Stimulated activated CD8-positive, alpha-beta memory T cell treated with anti-CD3 and anti-CD28 coated beads, Interleukin-12 subunit alpha, Interleukin-12 subunit beta, amount 100 ng/mL, for 24 hours (primary cell): Measurements from ENCODE around the gene C2orf42.
"Not testable (repeated sequence)": the region's sequence is repeated elsewhere in the genome, so short reads cannot be mapped to it uniquely, and the experiment has no call there.

Experiments
- DNase-seq: peaks from one replicate; pipeline ENCODE4 v3.0.0-alpha.2; 2020; ENCODE audit errors: extremely low read depth

Gene C2orf42

DNA sequence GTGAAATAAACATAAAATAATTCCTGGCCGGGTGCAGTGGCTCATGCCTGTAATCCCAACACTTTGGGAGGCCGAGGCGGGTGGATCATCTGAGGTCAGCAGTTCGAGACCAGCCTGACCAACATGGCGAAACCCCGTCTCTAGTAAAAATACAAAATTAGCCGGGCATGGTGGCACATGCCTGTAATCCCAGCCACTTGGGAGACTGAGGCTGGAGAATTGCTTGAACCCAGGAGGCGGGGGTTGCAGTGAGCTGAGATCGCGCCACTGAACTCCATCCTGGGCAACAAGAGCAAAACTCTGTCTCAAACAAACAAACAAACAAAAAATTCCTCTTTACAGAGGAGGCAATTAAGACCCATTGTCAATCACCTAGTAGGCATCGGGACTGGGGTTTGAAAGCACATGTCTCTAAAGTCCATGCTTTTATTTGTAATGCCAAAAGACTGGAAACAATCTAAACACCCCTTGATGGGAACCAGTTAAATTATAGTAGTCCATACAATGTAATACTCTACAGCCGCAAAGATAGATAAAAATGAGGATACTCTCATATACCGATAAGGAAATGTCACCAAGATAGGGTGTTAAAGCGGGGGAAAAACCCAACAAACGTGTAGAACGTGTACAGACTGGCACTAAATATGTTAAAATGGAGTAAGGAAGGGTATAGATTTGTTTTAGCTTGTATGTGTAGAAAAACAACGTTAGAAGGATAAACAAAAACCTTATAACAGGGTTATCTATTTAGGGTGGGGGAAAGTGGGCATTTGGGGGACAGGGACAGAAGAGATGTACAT is 59.3 kb downstream of the C2orf42 start:
- DNase-seq, result not testable (repeated sequence)

DNA sequence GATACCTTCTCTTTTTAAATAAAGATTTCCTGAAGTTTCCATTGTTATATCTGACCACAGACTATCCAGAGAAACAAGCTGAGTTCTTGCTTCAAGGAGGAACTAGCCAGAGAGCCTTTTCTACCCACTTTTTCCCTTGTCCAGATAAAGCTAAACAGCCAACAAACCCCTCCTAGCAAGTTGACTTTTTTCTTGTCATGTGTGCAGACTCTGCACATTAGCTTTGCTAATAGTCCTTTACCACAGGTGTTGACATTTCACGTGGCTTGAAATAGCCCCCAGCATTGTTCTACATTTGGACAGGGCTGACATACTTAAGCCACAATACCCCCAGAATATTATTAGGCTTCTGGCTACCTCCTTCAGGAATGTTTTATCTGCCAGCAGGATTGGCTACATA is 62.8 kb downstream of the C2orf42 start:
- no peak for DNase-seq

DNA sequence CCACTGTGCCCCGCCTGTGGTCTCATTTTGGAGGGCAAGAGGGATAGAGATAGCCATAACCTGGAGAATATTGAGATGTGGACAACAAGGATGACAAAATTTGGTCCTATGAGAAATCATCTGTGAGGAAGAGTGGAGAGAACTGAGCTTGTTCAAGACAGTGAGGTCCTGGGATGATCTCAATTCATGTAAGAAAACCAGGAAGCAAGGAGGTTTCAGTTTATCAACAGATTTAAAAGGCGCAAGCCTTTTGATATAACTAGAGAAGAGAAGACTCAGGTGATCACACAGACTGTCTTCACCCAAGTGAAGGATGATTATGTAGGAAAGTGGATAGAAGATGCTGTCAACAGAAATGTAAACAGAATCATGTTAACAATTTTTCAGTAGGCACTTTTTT is 64.4 kb downstream of the C2orf42 start:
- DNase-seq, result no peak

DNA sequence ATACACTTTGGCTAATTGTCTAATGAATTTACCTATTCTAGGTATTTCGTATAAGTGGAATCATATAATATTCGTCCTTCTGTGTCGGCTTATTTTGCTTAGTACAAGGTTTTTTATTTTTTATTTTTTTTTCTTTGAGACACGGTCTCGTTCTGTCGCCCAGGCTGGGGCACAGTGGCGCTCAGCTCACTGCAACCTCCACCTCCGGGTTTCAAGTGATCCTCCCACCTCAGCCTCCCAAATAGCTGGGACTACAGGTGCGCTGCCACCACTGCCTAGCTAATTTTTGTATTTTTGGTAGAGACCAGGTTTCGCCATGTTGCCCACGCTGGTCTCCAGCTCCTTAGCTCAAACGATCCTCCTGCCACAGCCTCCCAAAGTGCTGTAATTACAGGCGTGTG is 65.3 kb downstream of the C2orf42 start:
- no peak for DNase-seq

DNA sequence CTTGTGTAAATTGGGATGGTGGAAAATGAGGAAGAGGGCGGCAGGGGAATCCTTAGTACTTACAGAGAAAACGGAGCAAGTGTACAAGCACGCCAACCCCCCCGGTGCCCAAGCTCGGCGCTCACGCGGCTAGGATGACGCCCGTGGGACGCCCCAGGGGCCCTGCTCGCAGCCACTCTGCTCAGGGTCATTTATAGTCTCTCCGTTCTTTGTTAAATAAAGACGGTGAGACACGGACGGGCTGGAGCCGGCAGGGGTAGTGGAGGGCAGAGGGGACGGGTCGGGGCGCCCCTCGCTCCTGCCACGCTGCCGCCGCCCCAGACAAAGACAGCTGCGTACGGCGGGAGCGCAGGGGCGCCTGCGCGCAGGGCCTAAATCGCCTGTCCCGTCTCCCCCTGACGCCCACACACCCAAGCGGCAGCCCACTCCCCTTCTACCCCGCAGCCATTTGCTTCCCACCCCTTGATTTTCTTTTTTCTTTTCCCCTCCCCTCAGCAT is 65.8 kb downstream of the C2orf42 start:
- DNase-seq, result no peak

DNA sequence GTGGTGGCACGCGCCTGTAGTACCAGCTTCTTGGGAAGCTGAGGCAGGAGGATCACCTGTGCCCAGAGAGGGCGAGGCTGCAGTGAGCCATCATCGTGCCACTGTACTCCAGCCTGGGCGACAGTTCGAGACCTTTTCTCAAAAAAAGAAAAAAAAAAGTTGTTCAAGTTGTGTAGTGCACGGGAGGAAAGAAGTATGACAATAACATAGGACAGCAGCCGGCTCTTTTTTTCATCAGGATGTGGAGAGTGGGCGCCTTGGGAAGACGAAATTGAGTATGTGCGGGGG is 67.0 kb downstream of the C2orf42 start:
- DNase-seq, result no peak

DNA sequence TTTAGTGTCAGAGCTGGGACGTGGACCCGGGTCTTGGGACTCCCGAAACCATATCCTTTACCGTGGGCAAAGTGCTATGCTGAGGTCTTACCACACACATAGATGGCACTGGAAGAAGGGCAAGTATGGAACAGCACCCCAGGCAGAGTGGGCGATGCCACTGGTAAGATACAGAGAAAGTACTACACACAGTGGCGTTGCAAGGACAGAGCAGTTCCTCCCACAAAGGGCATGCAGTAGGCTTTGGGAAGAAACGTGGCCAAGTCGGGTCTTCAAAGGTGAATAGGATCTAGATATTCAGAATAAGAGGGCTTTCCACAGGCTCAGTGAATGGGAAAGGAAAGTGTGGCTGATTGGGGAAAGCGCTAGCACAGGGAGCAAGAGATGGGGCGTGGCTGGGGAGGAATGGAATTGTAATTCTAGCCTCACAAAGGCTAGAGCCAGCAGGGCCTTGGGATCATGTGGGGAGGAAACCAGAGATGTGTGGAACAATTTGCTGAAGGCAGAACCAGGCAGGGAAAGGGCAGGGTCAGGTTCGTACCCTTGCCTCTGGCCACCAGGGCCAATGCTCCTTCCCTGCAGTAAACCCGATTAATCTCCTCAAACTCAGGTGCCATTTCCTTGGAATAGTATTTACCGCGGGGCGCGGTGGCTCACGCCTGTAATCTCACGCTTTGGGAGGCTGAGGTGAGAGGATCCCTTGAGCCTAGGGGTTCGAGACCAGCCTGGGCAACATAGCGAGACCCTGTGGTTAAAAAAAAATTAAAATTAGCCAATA is 67.6 kb downstream of the C2orf42 start:
- DNase-seq, result no peak

DNA sequence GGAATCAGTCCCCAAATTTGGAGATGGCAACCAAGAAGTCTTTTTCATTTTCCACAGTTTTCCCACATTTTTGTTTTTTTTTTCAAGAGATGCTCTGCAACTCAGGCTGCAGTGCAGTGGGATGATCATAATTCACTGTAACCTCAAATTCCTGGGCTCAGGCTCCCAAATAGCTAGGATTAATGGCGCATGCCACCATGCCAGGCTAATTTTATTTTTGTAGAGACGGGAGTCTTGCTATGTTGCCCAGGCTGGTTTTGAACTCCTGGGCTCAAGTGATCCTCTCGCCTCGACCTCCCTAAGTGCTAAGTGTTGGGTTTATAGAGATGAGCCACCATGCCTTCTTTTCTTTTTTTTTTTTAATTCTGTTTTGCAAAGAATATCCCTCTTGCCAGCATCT is 68.3 kb downstream of the C2orf42 start:
- DNase-seq, result no peak

DNA sequence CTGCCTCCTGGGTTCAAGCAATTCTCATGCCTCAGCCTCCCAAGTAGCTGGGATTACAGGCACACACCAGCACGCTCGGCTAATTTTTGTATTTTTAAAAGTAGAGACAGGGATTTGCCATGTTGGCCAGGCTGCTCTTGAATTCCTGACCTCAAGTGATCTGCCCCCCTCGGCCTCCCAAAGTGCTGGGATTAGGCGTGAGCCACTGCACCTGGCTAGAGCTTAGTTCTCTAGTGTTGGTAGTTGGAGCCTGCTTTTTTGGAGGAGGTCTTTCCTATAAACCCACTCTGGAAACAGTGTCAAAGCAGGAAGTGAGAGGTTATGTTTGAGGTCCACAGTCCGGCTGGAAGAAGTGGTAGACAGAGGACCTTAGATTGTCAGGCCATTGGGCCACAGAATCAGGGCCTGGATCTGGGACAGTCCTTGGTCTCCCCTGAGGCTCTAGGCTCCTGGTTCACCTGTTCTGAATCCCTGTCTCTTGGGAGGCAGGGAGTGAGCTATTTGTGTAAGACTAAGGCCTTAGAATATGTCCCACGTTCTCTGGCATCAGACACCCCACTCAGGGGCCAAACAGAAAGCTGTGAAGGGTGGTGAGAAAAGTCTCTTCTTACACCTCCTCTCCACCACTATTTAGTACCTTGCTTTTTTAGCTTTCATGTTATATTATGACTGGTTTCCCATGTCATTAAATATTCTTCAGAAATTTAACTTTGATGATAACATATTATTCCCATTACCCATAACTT is 69.0 kb downstream of the C2orf42 start:
- no peak for DNase-seq

DNA sequence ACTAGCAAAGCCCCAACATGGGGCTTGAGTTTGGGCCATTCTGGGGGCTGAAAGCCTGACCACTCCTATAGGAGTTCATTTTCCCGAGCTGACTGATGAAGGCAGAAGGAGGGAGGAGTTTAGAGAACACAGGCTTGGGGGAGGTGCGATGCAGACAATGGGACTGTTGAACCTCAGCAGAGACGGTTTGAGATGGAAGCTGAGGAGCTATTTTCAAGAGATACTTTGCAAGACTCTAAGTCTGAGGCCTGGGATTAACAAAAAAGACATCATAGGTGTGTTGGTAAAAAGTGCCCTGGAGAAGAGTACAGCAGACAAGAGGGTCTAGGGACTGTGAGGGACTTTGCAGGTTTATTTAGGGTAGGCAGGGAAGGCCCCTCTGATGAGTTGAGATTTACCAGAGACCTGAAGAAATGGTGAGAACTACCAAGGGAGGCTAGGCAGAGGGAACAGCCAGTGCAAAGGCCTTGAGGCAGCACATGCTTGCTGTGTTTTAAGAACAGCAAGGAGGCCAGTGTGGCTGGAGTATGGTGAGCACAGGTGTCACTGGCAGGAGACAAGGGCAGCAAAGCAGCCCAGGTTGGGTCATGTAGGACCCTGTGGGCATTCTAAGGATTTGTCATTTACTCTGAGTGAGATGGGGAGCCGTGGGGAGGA is 71.9 kb downstream of the C2orf42 start:
- DNase-seq, result no peak

DNA sequence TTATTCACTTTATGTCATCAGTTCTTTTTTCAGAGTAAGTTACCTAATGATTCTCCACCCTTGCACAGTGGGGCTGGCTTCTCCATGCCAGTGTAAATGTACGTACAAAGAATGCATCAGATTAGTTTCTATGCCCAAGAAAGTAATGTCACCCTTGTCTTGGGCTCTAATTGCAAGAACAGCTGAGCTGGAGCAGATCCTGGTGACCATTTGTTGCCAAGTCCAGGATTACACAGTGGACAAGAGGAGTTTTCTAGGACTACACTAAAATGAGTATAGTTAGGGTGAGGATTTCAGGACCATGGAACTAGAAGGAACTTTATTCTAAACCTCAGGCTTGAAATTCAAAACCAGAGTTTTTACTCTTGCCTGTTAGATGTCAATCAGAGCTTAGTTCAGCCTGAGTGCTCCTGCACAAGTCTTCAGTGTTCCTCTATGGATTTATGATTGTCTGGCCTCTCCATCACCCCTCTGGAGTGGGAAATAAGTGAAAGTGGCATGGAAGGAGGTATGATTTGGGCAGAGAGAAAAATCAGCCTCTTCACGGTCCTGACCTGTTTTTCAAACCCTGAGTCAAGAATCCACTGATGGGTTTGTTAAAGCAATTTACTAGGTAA is 73.8 kb downstream of the C2orf42 start:
- no peak for DNase-seq

DNA sequence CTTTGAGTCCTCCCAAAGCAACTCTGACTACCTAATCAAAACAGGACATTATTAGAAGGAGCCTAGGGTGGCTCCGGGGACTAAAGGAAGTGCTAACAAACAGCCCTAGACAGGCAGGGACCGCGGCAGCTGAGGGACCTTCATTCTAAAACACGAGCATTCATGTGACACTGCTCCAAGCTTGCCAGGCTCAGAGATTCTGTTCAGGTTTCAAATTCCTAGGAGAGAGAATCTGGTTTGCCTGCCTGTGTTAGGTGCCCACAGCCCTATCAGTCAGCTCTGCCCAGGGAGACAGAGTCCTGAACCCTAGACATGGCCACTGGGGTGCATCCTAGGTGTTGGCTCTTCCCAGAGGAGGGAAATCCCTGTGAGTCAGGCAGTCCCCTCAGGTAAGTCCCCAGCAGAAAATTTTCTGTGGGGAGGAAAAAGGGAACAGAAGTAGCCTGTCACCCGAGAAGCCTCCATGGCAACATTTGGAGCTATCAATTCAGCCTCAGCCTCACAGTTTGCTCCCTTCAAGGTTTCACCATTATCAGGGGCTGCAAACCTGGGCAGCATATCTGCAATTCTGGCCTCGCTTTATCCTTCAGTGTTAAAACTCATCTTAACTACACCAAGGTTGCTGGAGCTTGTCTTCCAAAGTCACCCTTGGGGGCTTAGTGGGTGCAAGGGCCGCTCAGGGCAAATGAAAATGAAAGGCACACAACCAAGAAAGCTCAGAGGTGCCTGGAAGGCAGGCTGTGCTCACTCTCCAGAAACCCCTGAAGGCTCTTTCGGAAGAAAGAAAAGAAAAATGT is 75.0 kb downstream of the C2orf42 start:
- DNase-seq, result no peak

DNA sequence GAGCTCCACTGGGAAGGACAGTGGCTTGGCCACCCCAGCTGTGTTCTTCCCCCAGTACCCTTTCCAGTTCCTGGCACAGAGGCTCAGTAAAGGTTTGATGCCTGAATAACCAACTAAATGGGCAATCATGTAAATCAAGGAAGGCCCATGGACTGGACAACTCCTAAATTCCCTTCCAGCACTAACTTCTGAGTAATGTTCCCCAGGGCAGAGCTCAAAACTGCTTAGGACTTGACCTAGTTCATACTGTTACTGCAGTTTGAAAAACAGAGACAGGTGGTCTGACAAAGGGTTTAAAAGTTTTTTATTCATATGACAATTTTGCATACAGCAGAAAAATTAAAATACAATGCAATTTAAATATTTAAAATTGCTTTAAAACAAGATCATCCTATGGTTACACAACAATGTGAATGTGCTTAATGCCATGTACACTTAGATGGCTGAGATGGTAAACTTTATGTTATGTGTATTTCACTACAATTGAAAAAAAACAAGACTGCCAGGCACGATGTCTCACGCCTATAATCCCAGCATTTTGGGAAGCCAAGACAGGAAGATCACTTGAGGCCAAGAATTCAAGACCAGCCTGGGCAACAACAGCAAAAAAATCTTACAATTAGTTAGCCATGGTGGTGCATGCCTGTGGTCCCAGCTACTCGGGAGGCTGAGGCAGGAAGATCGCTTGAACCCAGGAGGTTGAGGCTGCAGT is 77.3 kb downstream of the C2orf42 start:
- DNase-seq, result no peak

DNA sequence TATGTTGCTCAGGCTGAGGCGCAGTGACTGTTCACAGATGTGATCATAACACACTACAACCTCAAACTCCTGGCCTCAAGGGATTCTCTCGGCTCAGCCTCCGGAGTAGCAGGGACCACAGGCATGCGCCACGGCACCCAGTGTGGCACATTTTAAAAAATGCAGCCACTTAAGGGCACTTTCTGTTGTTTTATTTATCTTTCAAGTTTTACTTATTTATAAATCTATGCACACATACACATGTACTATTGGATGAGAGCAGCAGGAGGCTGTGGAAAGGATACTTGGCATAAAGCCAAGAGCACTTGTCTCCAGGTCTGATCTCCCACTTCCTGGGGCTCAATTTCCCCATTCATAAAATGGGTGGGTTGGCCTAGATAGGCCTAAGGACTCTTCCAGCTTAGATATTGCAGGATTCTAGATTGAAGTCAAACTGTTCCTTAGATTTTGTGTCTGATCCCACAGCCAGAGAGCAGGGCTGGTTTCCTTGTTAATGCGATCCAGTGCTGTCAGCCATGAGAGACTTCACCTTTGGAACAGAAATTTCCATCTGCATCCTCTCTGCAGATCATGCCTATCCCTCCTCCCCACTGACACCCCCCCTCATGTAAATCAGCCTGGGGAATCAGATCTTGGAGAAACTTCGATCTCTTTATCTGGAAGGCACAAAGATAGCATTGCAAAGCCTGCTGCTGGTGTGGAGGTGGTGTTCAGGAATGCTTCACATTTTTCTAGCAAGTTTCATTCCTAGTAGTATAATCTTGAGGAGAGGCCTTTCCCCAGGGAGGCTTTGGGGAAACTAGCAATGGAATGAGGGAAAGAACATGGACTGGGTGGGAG is 78.8 kb downstream of the C2orf42 start:
- no peak for DNase-seq

DNA sequence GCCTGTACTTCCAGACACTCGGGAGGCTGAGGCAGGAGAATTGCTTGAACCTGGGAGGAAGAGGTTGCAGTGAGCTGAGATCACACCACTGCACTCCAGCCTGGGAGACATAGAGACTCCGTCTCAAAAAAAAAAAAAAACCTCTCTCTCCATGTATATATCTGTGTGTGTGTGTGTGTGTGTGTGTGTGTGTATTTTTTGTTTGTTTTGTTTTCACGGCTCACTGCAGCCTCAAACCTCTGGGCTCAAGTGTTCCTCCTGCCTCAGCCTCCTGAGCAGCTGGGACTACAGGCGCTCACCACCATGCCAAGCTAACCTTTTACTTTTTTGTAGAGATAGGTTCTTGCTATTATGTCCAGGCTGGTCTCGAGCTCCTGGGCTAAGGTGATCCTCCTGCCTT is 80.4 kb downstream of the C2orf42 start:
- not testable (repeated sequence) for DNase-seq

DNA sequence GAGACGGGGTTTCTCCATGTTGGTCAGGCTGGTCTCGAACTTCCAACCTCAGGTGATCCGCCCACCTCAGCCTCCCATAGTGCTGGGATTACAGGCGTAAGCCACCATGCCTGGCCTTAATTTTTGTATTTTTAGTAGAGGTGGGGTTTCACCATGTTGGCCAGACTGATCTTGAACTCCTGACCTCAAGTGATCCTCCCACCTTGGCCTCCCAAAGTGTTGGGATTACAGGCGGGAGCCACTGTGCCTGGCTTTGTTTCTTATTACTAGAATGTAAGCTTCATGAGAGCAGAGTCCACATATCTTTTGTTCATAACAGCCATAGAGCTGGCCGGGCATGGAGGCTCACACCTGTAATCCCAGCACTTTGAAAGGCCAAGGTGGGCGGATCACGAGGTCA is 84.7 kb downstream of the C2orf42 start:
- not testable (repeated sequence) for DNase-seq

DNA sequence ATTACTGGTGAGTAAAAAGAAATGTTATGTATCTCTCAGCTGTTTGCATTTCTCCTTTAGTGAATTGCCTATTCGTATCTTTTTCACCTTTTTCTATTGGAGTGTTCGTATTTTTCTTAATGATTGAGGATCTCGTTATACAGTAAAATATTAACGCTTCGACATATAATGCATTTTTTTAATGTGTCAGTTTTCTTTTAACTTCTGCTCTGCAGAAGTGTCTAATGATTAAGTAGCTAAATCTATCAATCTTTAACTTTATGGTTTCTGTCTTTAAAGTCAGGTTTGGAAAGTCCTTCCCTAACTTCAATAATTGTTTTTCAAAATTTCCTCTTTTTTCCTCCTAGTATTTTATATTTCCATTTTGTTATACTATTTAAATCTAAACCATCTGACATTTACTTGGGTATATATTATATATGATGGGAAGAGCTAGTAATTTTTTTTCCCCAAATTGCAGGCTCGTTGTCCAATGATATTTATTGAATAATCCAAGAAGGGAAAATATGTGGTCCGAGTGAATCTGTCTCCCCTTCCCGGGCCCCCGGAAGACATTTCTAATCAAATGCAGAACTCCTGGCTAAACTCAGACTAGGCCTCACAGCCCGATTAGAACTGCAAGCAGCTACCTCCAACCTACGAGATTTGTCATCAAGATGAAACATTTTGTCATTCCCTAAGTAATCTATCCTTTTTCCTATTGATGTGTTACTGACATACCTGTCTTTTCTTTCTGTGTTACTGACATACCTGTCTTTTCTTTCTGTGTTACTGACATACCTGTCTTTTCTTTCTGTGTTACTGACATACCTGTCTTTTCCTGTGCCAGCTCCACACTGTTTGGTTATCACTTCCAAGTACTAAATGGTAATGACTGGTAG is 86.3 kb downstream of the C2orf42 start:
- DNase-seq, result no peak

DNA sequence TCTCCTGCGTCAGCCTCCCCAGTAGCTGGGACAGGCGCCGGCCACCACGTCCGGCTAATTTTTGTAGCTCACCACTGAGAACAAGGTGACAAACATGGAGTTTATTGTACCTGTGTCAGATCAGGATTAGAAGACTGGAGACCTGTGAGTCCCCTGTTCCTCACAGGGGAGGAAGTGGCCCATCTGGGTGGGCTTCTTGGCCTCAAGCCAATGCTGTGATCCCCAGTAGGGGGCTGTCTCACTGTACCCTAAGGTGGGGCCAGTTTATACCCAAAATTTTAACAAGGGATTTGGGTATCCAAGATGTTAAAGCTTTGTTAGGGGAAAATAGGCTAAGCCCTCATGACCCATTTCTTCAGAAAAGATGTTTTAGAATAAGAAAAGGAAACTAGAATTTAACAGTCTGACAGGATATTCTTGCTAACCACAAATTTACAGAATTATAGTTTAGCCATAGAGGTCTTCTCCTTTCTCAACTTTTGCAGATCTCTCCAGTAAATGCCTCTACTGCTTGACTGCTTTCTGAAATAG is 87.2 kb downstream of the C2orf42 start:
- no peak for DNase-seq
